Activated T-helper 1 cell treated with anti-CD3 and anti-CD28 coated beads, Interleukin-2, amount 50 U/mL, for 16 hours (primary cell): Measurements from ENCODE around the gene CD151.

Experiments used
- DNase-seq, 2 donors: peaks; one replicate each; pipeline ENCODE4 v3.0.0-alpha.2; 2020; ENCODE audit warnings: low read depth in 1 of 2, low spot score in 1 of 2

CD151 gene

DNA sequence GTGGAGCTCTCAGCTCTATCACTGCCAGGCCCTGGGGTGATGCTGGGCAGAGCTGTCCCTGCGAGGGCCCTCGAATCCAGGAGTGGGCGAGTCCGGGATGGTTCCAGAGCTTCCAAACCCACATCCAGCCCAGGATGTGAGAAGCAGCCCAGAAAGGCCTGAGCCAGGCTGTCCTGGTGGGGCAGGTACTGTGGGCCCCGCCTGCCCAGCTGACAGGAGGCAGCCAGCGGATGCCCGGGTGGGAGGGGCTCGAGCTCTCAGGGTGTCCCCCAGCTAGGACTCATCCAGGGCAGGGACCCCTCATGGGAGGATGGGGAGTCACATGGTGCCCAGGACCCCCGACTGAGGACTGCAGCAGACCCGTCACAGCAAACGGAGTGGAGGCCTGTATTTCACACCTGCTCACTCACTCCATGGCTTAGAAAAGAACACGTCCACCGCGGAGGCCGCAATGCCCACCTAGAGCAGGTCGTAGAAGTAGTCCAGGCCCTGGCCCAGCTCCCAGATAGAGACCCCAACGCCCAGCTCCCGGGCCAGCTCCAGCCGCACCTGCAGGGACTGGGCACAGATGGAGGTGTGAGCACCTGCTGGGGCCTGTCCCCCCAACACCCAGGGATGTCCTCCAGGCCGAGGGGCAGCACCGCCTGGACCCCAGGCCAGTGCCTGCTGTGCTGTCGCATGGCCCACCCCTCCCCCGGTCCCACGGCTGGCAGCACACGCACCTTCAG is 36.8 kb downstream of the CD151 start:
- no peak for DNase-seq

DNA sequence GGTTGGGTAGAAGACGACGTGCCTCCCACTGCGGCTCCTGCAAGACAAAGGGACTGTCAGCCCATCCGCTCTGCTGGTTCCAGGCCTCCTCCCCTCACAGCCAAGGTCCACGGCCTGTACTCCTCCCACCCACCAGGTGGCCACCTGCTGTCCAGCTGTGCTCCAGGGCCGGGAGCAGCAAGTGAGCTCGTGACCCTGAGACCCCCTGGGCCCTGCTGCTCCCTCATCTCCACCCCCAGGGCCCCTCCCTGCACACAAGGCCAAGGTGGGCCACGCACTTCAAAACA is 37.3 kb downstream of the CD151 start:
- DNase-seq = no peak

DNA sequence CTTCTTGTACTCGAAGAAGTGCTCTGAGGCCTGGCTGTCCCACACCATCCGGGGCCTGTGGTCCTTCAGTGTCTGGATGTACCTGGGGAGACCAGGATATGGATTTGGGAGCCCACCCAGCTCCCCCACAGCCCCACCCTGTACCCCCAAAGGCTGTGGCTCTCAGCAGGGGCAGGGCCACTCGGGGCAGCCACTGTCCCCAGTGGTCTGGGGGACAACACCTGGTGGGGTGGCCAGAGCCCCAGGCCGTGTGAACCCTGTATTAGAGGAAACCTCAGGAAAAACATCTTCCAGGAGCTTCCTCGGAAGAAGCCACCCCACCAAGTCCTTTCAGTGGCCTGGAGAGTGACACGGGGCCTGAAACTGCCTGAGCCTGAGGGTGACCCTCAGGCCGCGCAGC is 37.7 kb downstream of the CD151 start:
- no peak for DNase-seq

DNA sequence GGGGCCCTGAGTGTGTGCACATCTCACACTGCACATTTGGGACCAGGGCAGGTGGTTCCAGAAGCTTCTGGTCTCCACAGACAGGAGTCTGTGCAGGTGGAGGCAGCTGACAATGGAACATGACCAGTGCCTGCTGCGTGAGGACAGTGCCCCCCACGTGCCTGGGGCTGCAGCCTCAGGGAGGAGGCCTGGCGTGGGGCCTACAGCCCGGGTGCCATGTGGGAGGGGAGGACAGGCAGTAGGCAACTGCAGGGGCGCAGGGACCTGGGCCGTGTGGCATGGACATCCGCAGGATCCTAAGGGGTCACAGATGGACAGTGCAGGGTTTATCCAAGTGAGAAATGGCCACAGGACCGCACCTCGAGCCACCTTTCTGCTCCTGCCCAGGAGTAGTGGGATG is 38.7 kb downstream of the CD151 start:
- DNase-seq = no peak

GRCh38 chr11:872799-873198 is 40.0 kb downstream of the CD151 start:
- DNase-seq = no peak

- DNase-seq = no peak
These were observed 41.0 kb downstream of the CD151 start for GRCh38 chr11:873706-874105.

DNA sequence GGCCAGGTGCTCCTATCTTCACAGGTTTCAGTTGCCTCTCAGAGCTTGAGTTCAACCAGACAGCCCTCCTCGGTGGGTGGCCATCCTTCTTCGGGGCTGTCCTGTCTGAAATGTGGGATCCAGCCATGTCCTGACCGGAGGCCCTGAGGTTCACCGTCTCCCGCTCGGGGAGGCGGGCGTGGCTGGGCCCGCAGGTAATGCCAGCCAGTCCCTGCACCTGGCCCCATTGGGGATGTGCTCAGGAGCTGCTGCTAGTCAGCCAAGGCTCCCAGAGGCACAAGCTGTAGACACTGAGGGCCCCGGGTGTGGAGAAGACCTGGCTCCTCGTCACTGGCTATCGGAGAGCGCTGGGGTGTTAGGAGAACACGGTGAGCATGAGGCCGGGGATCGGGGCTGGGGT is 42.5 kb downstream of the CD151 start:
- DNase-seq = no peak

- no peak for DNase-seq
These were observed 43.1 kb downstream of the CD151 start for GRCh38 chr11:875769-876301.

DNA sequence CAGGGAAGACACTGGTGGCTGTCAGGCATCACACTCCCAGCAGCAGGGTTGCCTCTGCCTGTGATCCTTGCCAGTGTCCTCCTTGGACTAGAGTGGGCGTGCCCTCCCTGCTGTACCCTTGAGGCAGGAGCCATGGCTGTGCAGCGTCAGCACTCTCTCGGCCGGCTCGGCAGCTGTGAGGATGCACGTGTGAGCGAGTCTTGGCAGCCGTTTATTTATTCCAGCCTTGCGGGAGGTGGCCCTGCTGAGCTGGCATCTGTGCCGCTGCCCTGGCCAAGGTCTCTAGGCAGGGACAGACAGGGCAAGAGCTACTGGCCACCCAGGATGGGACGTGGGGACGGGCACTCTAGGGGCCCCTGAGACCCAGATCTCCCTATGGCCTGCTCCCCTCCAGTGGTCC is 43.8 kb downstream of the CD151 start:
- DNase-seq = no peak

DNA sequence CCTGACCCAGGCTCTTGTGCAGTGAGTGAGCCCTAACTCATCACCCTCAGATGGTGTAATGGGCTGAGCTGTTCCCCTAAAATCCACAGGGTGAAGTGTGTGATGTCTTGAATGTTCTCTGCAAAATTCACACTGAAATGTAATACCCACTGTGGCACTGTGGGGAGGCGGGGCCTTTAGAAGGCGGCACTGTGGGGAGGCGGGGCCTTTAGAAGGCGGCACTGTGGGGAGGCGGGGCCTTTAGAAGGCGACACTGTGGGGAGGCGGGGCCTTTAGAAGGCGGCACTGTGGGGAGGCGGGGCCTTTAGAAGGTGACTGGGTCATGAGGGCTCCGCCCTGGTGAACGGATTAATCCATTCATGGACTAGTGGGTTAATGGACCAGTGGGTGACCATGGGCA is 44.8 kb downstream of the CD151 start:
- DNase-seq = no peak

DNA sequence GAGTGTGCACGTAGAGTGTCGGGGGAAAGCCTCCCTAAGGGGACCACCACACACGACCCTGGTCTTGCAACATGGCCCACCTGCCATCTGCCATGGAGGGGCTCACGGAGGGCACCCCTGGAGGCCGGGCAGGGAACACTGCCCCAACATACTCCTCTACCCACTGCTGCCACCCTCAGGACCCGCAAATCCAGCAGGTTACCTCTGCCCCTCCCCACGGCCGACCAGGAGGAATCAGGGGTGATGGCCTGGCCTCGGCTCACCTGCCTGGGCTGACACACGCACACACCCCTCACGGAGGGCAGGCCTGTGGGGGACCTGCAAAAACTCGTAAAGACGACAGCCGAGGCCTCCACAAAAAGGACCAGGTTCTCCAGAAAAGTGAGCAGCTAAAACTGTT is 47.7 kb downstream of the CD151 start:
- DNase-seq = no peak

DNA sequence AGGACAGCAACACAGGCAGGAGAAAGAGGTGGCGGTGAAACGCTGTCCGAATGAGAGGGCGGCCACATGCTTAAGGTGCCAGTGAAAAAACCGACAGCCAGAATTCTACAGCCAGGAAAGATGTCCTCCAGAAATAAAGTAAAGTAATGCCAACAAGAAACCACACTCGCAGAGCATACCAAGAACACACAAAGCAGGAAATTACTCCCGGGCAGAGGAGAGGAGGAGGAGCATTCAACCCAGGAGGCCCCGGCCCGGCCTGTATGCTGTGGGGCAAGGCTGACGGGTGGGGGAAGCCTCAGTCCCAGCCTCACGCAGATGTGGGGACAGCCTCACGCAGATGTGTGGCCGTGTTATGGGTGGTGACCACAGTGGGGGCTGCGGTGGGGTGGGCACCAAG is 49.8 kb downstream of the CD151 start:
- no peak for DNase-seq

- no peak for DNase-seq
These were observed 50.8 kb downstream of the CD151 start for GRCh38 chr11:883527-883926.

- DNase-seq = no peak
These were observed 51.9 kb downstream of the CD151 start for GRCh38 chr11:884578-885070.

- no peak for DNase-seq
These were observed 53.8 kb downstream of the CD151 start for GRCh38 chr11:886568-886967.

DNA sequence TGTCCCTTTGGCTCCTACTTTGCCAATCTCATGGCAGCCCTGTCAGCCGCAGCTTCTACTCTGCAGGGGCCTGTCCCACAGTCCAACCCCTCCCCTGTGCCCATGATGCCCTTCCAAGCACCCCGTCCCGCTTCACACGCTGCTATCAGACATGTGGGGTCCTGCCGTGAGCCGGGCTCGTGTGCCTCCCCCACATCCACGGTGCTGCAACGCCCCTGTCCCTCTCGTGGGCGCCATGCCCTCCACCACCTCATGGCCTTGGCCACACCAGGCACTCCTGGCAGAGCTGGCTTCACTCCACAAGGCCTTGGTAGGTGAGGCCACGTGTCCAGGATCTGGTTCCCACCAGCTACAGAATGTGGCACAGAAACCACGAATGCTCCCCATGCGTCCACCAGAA is 54.8 kb downstream of the CD151 start:
- no peak for DNase-seq
